Uterus (tissue), 4 donors: Measurements from ENCODE around the gene CASR. TPM values are rescaled to one million over a fixed set of nuclear protein-coding genes. Genes with fewer than 3 reads are reported as not detected.
"Not testable (repeated sequence)": the region's sequence is repeated elsewhere in the genome, so short reads cannot be mapped to it uniquely, and the experiment has no call there.

ENCODE experiments used
- DNase-seq, 2 donors: peaks; one replicate each; pipeline ENCODE4 v3.0.0-alpha.2; 2019 to 2020
- H3K27ac ChIP-seq, 2 donors: fragments of 200-600 bp; sonication (generic); 1 replicate in 1 of 2; 2 replicates in 1 of 2; pipeline ENCODE4 v1.5.1; 2016 to 2018
- H3K27me3 ChIP-seq, 2 donors: fragments of 200-600 bp; sonication (generic); one replicate each; pipeline ENCODE4 v1.5.1; 2018 to 2019; ENCODE audit warnings: control low read depth in 1 of 2
- H3K36me3 ChIP-seq, 2 donors: fragments of 200-600 bp; sonication (generic); one replicate each; pipeline ENCODE4 v1.5.1; 2019; ENCODE audit warnings: control low read depth in 1 of 2
- H3K4me1 ChIP-seq, 2 donors: fragments of 200-600 bp; sonication (generic); one replicate each; pipeline ENCODE4 v1.5.1; 2018 to 2019; ENCODE audit warnings: control low read depth in 1 of 2
- H3K4me3 ChIP-seq, 2 donors: fragments of 200-600 bp; sonication (generic); 1 replicate in 1 of 2; 2 replicates in 1 of 2; pipeline ENCODE4 v1.5.1; 2018 to 2019; ENCODE audit warnings: mild to moderate bottlenecking in 1 of 2
- H3K9me3 ChIP-seq, 2 donors: fragments of 200-600 bp; sonication (generic); one replicate each; pipeline ENCODE4 v1.5.1; 2019; ENCODE audit warnings: control low read depth in 1 of 2
- POLR2A ChIP-seq, 2 donors: fragments of 450-650 bp; IDR thresholded peaks; one replicate each; pipeline ENCODE4 v1.6.1; 2016; ENCODE audit warnings: antibody characterized with exemption in 2 of 2, mild to moderate bottlenecking in 1 of 2, moderate library complexity in 1 of 2
- intact Hi-C: fragments of 100-400 bp; cut with DNase I; formaldehyde crosslinking; loops from one replicate; pipeline ENCODE4 v1.15.1; 2023; ENCODE audit warnings: low total_unique reads
- total RNA-seq, 4 donors: library from RNA; depleted of rRNA in 3 of 4; stranded (reverse); fragments of >200 nt in 3 of 4; gene quantifications; one replicate each; pipeline versions ENCODE4 v1.1.0 to v1.2.4, GENCODE V29; 2014 to 2023
- TF ChIP-seq, protein P1 (sequence below), 4 experiments: fragments of 200-600 bp in 2 of 4; fragments of 450-650 bp in 2 of 4; sonication (generic) in 2 of 4; IDR thresholded peaks; one replicate each; pipeline ENCODE4 v1.5.1; 2016 to 2019; ENCODE audit warnings: antibody characterized with exemption in 4 of 4, mild to moderate bottlenecking in 2 of 4, moderate library complexity in 1 of 4
- donor health status: DM: yes; HTN: yes; CAD: no.

CASR gene
- total RNA-seq, 4 donors from 2014 or later, result not detected

DNA sequence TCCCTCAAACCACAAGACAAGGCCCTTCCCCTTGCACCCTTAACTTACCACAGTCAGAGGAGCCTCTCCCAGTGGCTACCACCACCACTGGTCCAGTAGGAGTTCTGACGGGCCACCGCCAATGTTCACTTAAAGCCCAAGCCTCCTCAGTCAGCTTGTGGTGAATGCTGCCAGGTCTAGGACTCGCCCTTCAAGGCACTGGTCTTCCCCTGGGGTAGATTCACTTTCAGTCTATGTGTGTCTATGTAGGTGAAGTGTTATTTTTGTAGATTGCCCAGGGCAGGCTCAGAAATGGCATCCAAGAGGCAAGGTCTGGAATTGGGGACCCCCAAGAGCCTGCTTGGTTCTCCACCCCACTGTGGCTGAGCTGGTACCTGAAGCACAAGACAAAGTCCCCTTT lies 15.4 kb upstream of the CASR start:
- Histone ChIP-seq H3K27me3 (no peaks in the 10 kb centered on the region), H3K9me3 (no peaks in the 10 kb centered on the region), H3K36me3 (no peaks in the 10 kb centered on the region), H3K4me1 (no peaks in the 10 kb centered on the region), H3K4me3 (no peak overlapping the region), H3K27ac (no peak overlapping the region)
- TF ChIP-seq, protein P1, sequence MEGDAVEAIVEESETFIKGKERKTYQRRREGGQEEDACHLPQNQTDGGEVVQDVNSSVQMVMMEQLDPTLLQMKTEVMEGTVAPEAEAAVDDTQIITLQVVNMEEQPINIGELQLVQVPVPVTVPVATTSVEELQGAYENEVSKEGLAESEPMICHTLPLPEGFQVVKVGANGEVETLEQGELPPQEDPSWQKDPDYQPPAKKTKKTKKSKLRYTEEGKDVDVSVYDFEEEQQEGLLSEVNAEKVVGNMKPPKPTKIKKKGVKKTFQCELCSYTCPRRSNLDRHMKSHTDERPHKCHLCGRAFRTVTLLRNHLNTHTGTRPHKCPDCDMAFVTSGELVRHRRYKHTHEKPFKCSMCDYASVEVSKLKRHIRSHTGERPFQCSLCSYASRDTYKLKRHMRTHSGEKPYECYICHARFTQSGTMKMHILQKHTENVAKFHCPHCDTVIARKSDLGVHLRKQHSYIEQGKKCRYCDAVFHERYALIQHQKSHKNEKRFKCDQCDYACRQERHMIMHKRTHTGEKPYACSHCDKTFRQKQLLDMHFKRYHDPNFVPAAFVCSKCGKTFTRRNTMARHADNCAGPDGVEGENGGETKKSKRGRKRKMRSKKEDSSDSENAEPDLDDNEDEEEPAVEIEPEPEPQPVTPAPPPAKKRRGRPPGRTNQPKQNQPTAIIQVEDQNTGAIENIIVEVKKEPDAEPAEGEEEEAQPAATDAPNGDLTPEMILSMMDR (IDR thresholded peaks at IDR 0.05), result no peak
- TF ChIP-seq POLR2A (IDR thresholded peaks at IDR 0.05), result no peak
- no peak for DNase-seq
- intact Hi-C loops, result no loop called here

DNA sequence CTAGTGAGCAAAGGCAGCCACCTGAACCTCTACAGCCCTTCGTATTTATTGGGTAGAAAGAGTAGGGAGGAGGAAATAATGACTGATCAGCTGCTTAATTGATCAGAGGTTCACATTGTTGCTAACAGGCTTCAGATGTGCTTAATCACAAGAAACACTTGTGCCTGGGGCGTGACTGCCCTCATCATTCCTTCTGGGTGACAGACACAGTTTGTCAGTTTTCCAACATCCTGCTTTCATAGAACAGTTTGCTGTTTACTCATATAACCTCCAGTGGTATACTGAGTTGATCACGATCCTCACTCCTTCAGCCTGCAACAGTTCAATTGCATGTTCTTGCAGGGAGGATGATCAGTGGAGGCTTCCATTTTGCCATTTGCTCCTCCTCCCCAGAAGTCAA lies 13.6 kb upstream of the CASR start:
- TF ChIP-seq POLR2A (IDR thresholded peaks at IDR 0.05), result no peak
- no peak overlapping the region for H3K4me3 ChIP-seq

DNA sequence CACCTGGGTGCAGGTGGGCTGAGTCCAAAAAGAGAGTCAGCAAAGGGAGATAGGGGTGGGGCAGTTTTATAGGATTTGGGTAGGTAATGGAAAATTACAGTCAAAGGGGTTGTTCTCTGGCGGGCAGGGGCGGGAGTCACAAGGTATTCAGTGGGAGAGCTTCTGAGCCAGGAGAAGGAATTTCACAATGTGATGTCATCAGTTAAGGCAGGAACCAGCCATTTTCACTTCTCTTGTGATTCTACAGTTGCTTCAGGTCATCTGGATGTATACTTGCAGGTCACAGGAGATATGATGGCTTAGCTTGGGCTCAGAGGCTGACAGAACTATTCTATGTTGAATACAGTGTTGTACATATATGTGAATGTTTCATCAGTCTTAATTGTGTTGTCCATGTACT lies 12.1 kb upstream of the CASR start:
- H3K4me1 ChIP-seq, DNase-seq, H3K9me3 ChIP-seq, H3K36me3 ChIP-seq, H3K27me3 ChIP-seq, H3K4me3 ChIP-seq, intact Hi-C loops, H3K27ac ChIP-seq: not testable (repeated sequence)

More for the DNA sequence above, 13.6 kb upstream of the CASR start:
- H3K27ac ChIP-seq, result no peak overlapping the region
- intact Hi-C loops, result no loop called here
- no peaks in the 10 kb centered on the region for H3K36me3 ChIP-seq
- no peaks in the 10 kb centered on the region for H3K4me1 ChIP-seq
- DNase-seq, result no peak
- no peaks in the 10 kb centered on the region for H3K9me3 ChIP-seq
- H3K27me3 ChIP-seq, result no peaks in the 10 kb centered on the region

DNA sequence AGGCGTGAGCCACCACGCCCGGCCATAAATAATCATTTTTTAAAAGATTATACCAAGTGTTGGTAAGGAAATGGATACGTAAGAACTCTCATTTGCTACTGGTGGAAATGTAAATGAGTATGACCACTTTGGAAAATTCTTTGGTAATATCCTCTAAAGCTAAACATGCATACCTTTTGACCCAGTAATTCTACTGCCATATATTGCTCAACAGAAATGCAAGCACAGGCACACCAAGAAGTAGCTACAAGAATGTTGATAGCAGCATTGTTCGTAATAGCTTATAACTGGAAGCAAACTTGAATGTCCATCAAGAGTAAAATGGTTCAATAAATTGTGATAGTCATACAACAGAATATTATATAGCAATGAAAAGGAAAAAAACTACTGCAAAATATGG lies 4.8 kb upstream of the CASR start:
- H3K27ac ChIP-seq, result no peak overlapping the region
- no peaks in the 10 kb centered on the region for H3K27me3 ChIP-seq
- DNase-seq, result no peak
- no peaks in the 10 kb centered on the region for H3K9me3 ChIP-seq
- no peaks in the 10 kb centered on the region for H3K4me1 ChIP-seq
- no peaks in the 10 kb centered on the region for H3K36me3 ChIP-seq
- H3K4me3 ChIP-seq, result no peak overlapping the region
- TF ChIP-seq POLR2A (IDR thresholded peaks at IDR 0.05), result no peak
- TF ChIP-seq, protein P1 (IDR thresholded peaks at IDR 0.05), result no peak
- intact Hi-C loops, result no loop called here

DNA sequence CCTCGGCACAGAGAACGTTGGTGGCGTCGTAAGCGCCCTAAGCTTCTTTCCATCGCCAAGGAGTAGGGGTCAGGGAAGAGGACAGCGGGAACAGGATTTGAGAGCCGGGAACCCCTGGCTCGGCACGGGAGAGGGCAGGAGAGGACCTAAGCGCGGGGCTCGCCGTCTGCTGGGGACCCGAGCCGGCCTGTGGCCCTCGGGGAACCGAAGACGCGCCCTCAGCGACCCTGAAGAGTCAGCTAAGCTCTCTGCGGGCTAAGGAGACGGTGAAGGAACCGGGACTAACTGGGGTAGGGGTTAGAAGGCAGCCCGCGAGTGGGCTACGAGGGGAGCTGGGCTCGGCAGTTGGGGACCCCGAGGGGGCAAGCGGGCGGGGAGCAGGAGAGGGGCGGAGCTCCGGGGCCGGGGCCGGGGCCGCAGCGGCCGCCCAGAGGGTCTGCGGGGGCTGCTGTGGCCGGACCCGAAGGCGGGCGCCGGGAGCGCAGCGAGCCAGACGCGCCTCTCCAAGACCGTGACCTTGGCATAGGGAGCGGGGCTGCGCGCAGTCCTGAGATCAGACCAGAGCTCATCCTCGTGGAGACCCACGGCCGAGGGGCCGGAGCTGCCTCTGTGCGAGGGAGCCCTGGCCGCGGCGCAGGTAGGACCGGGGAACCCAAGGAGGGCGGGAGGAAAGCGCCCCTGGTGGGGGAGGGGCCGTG lies 574 bp downstream of the CASR start:
- no peak overlapping the region for H3K27ac ChIP-seq
- DNase-seq, result no peak
- no peak overlapping the region for H3K4me3 ChIP-seq
- intact Hi-C loops, result no loop called here
- no peaks in the 10 kb centered on the region for H3K27me3 ChIP-seq
- TF ChIP-seq, protein P1 (IDR thresholded peaks at IDR 0.05), result no peak
- TF ChIP-seq POLR2A (IDR thresholded peaks at IDR 0.05), result no peak
- H3K9me3 ChIP-seq, result no peaks in the 10 kb centered on the region
- no peaks in the 10 kb centered on the region for H3K4me1 ChIP-seq
- H3K36me3 ChIP-seq, result no peaks in the 10 kb centered on the region

DNA sequence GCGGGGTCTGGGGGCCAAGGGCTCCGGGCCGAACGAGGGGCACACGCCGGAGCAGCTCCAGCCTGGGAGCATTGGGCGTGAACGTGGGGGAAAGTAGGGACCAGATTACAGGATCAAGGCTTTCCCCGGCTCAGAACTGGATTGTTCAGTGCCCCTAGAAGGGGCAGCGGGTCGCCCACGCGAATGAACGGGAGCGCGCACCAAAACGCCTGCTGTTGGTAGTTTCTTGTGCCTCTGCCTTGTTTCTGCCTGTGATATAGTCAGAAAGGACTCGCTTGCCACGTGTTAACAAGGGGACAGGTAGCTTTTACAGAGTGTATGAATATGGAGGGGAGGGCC lies 1.1 kb downstream of the CASR start:
- intact Hi-C loops, result no loop called here
- no peak overlapping the region for H3K27ac ChIP-seq
- H3K36me3 ChIP-seq, result no peaks in the 10 kb centered on the region
- no peaks in the 10 kb centered on the region for H3K27me3 ChIP-seq
- H3K4me1 ChIP-seq, result no peaks in the 10 kb centered on the region
- no peak for DNase-seq
- H3K9me3 ChIP-seq, result no peaks in the 10 kb centered on the region
- TF ChIP-seq, protein P1 (IDR thresholded peaks at IDR 0.05), result no peak
- TF ChIP-seq POLR2A (IDR thresholded peaks at IDR 0.05), result no peak
- no peak overlapping the region for H3K4me3 ChIP-seq
